ENCODE results near the gene TMEM272.

Gene TMEM272, protein sequence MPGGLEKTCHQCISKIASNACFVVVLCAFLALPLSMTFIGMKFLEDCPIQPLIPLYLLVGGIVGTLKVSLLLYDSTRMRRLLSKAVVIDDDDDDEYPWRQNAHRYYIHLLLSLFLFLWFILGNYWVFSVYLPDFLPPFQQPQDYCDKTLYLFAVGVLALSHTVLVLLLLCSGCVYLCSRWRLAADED

DNA sequence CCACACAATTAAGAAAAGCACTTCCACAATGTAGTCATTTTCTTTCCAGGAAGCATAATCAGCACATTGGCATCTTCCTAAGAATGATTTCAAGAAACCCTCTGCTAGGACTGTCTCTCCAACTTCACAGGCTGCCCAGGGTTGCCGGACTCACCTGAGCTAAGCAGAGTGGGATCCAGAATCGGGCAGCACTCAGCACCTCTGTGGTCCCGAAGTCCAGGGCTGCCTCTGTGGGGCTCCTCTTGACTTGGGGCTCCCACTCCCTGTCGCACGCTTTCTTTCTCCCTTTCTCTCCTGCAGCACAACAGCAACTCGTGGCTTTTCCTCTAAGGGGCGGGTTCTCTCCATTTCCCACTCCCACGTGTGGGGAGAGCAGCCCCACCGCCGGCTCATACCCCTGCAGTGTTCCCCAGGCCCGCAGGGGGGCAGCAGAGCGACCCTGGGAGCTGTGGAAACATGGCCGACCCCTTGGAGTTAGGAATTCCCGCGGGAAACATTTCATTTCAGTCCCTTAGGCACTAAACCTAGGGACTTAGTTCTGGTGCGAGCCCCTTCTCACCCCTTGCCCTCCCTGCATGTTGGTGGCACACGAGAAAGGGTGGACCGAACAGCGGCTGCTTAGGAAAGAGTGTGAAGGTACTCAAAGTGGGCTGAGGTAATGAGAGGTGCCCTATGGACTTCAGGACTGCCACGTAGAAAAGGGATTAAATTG lies at the start of gene TMEM272:
Gene TMEM272, minus strand, starts transcription at position 316 of the 712 bp plus-strand sequence. CDS start 6,647 bp downstream, outside the sequence.
- peak; percentile 77 for DNase-seq (ENCODE audit: low spot score)
- in situ Hi-C loops (cut with MboI; ENCODE audit: low sequenced_read_pairs, unreplicated experiment), result no loop called here
- TF ChIP-seq, protein P1, sequence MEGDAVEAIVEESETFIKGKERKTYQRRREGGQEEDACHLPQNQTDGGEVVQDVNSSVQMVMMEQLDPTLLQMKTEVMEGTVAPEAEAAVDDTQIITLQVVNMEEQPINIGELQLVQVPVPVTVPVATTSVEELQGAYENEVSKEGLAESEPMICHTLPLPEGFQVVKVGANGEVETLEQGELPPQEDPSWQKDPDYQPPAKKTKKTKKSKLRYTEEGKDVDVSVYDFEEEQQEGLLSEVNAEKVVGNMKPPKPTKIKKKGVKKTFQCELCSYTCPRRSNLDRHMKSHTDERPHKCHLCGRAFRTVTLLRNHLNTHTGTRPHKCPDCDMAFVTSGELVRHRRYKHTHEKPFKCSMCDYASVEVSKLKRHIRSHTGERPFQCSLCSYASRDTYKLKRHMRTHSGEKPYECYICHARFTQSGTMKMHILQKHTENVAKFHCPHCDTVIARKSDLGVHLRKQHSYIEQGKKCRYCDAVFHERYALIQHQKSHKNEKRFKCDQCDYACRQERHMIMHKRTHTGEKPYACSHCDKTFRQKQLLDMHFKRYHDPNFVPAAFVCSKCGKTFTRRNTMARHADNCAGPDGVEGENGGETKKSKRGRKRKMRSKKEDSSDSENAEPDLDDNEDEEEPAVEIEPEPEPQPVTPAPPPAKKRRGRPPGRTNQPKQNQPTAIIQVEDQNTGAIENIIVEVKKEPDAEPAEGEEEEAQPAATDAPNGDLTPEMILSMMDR (IDR thresholded peaks at IDR 0.05; ENCODE audit: borderline replicate concordance, control extremely low read depth, extremely low read depth, insufficient read depth, missing control alignments), result peak; percentile 78

DNA sequence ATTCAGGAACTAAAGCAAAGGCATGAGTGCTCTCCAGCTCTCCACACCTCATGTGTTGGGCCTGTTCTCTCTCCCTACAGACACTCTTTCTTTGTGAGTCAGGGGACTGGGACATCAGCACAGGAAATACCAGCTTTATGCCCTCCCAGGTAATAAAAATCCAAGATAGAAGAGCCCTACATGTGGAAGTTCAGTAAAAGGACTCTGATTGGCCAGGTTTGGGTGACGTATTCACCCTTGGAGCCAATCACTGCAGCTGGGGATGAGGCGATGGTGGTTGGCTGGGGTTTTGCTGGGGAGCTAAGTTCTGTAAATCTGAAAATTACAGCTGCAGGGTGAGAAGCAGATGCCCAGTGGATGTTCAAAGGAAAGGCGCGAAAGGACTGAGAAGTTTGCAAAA lies 49.3 kb upstream of the TMEM272 start:
- in situ Hi-C loops (cut with MboI; ENCODE audit: low sequenced_read_pairs, unreplicated experiment), result no loop called here
- TF ChIP-seq, protein P1 (IDR thresholded peaks at IDR 0.05; ENCODE audit: borderline replicate concordance, control extremely low read depth, extremely low read depth, insufficient read depth, missing control alignments), result no peak
- DNase-seq (ENCODE audit: low spot score), result no peak

DNA sequence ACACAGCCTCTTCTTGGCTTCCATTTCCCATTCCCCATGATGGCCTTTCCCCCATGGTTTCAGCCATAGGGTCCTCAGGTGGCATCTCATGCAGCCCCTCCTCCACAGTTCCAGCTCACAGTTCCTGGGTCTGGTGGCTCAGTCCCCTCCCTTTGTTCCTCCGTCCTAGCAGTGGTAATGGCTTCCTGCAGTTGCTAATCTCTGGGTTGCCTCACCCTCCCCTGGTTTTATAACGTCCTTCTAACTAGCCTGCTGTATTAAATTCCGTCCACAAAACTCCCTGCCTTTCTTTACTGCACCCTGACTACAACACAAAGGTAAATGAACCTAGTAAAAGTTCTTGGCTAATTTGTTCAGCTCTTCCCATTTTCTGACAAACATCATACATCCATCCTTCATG lies 47.7 kb upstream of the TMEM272 start:
- no peak for DNase-seq (ENCODE audit: low spot score)
- in situ Hi-C loops (cut with MboI; ENCODE audit: low sequenced_read_pairs, unreplicated experiment), result no loop called here
- TF ChIP-seq, protein P1 (IDR thresholded peaks at IDR 0.05; ENCODE audit: borderline replicate concordance, control extremely low read depth, extremely low read depth, insufficient read depth, missing control alignments), result no peak

DNA sequence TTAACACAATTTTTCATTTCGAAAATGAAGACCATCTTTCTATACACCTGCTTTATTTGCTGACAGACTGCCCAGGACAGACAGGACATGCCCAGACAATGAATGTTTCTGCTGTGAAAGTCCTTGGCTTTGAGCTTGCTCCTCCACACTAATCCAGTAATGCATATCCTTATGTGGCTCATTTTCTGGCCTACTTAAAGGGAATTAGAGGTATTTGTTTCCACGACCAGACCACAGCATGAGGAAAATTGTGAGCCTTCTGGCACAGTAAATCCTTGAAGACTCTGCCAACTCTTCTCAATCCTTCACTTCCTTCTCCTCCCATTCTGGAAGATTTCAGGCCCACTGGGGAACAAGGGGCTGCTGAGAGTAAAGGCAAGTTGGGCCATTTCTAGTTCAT lies 42.5 kb upstream of the TMEM272 start:
- in situ Hi-C loops (cut with MboI; ENCODE audit: low sequenced_read_pairs, unreplicated experiment), result no loop called here

DNA sequence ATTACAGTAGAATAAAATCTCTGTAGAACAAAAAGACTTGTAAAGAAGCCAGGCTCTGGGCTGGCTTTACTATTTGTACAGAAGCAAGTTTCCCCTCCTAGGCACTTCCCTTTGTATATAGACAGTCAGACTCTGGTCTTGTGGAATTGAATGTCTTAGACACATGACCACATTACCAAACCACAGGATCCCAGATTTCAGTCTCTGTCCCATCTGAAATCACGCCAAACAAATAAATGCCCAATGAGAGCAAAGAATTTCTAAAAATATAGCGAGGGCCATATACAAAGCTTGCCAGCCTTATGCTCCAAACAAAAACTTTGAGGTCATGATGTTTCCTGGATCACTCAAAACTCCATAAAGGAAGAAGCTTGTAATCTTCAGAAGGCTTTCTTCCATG lies 40.7 kb upstream of the TMEM272 start:
- TF ChIP-seq, protein P1 (IDR thresholded peaks at IDR 0.05; ENCODE audit: borderline replicate concordance, control extremely low read depth, extremely low read depth, insufficient read depth, missing control alignments), result no peak
- in situ Hi-C loops (cut with MboI; ENCODE audit: low sequenced_read_pairs, unreplicated experiment), result no loop called here
- DNase-seq (ENCODE audit: low spot score), result no peak

More for the DNA sequence above, 42.5 kb upstream of the TMEM272 start:
- TF ChIP-seq, protein P1 (IDR thresholded peaks at IDR 0.05; ENCODE audit: borderline replicate concordance, control extremely low read depth, extremely low read depth, insufficient read depth, missing control alignments), result no peak
- no peak for DNase-seq (ENCODE audit: low spot score)

DNA sequence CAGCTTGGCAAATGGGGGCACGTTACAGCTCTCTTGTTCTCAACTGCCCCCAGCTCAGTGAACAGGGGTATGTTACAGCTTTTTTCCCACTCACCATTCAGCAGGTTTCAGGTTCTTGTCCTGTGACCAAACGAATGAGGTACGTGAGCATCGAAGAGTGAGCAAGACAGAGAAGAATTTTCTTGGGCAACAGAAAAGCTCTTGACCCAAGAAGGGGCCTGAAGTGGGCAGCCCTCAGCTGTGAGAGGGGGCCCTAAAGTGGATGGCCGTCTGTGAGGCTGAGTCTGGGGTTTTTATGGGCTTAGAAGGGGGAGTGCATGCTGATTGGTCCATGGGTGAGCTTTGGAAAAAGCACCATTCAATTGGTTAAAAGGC lies 38.2 kb upstream of the TMEM272 start:
- TF ChIP-seq, protein P1 (IDR thresholded peaks at IDR 0.05; ENCODE audit: borderline replicate concordance, control extremely low read depth, extremely low read depth, insufficient read depth, missing control alignments), result no peak

More for the DNA sequence above, 38.2 kb upstream of the TMEM272 start:
- in situ Hi-C loops (cut with MboI; ENCODE audit: low sequenced_read_pairs, unreplicated experiment), result no loop called here
- DNase-seq (ENCODE audit: low spot score), result no peak

Measured in GM13976 (cell line).